H1 (cell line): ENCODE data around the gene MED12L. TPM values are rescaled to one million over a fixed set of nuclear protein-coding genes. Genes with fewer than 3 reads are reported as not detected.
A peak's percentile ranks its signal among the peaks of the same experiment; 100 is the strongest.

Experiments
- CTCF ChIA-PET: fragments of 300-600 bp; sonication (Branson Sonifier 250); formaldehyde crosslinking; loops from one replicate; lab custom pipeline; 2021; ENCODE audit not compliant: partially characterized antibody; lab: Charles Lee
- POLR2A ChIA-PET: fragments of 300-600 bp; sonication (Branson Sonifier 250); formaldehyde crosslinking; loops from one replicate; lab custom pipeline; 2021; ENCODE audit warnings: inconsistent platforms; ENCODE audit not compliant: partially characterized antibody; lab: Charles Lee
- DNase-seq, 2 experiments: peaks; one replicate each; pipeline versions ENCODE4 v3.0.0 to v3.0.0-alpha.2; 2010 to 2022; ENCODE audit warnings: low spot score in 2 of 2, low read depth in 1 of 2, mixed read lengths in 1 of 2
- FAIRE-seq: peaks from 2 replicates; lab custom pipeline; 2011; peaks lifted over from hg19 to GRCh38; lab: Jason Lieb, UNC
- H2AFZ ChIP-seq: 2 replicates; pipeline ENCODE4 v1.8.1; 2012; ENCODE audit warnings: low read length, inconsistent platforms
- H2AK5ac ChIP-seq: 2 replicates; pipeline ENCODE4 v1.6.1; 2013; ENCODE audit warnings: low read depth, low read length
- H2BK120ac ChIP-seq: replicated peaks from 2 replicates; pipeline ENCODE3; 2013; ENCODE audit warnings: low read depth, low read length, inconsistent platforms
- H2BK12ac ChIP-seq: 2 replicates; pipeline ENCODE4 v1.6.1; 2013; ENCODE audit warnings: low read depth, low read length
- H2BK15ac ChIP-seq: 2 replicates; pipeline ENCODE4 v1.6.1; 2013; ENCODE audit warnings: low read length
- H2BK20ac ChIP-seq: 2 replicates; pipeline ENCODE4 v1.6.1; 2013; ENCODE audit warnings: low read length
- H2BK5ac ChIP-seq: 2 replicates; pipeline ENCODE4 v1.6.1; 2013; ENCODE audit warnings: low read depth, low read length
- H3K14ac ChIP-seq: 2 replicates; pipeline ENCODE4 v1.6.1; 2013; ENCODE audit warnings: inconsistent platforms; ENCODE audit not compliant: insufficient read length
- H3K18ac ChIP-seq: 2 replicates; pipeline ENCODE4 v1.6.1; 2013; ENCODE audit warnings: low read length; ENCODE audit errors: extremely low read depth
- H3K23ac ChIP-seq: 2 replicates; pipeline ENCODE4 v1.6.1; 2013; ENCODE audit warnings: inconsistent platforms; ENCODE audit not compliant: insufficient read length
- H3K23me2 ChIP-seq: 2 replicates; pipeline ENCODE4 v1.6.1; 2013; ENCODE audit warnings: low read depth, low read length
- H3K27ac ChIP-seq: 2 replicates; pipeline ENCODE4 v1.6.1; 2011; ENCODE audit warnings: low read depth, low read length, inconsistent platforms
- H3K27me3 ChIP-seq, 4 experiments: replicated peaks in 1 of 4; 1 replicate in 1 of 4; 2 replicates in 3 of 4; pipeline versions ENCODE4 v1.6.1 to v1.8.1; 2011 to 2013; ENCODE audit warnings: low read length in 3 of 4, mild to moderate bottlenecking in 3 of 4, inconsistent platforms in 2 of 4, mixed read lengths in 2 of 4, moderate library complexity in 1 of 4; ENCODE audit not compliant: control insufficient read depth in 3 of 4, insufficient read depth in 3 of 4; ENCODE audit errors: extremely low read depth in 1 of 4
- H3K36me3 ChIP-seq, 4 experiments: 2 replicates each; pipeline versions ENCODE4 v1.6.1 to v1.8.1; 2011 to 2013; ENCODE audit warnings: mild to moderate bottlenecking in 4 of 4, low read length in 3 of 4, moderate library complexity in 2 of 4, control low read depth in 1 of 4, inconsistent platforms in 1 of 4; ENCODE audit not compliant: insufficient read depth in 4 of 4, control insufficient read depth in 2 of 4
- H3K4ac ChIP-seq: replicated peaks from 2 replicates; pipeline ENCODE3; 2013; ENCODE audit warnings: low read length, low read depth, mixed read lengths, inconsistent platforms; ENCODE audit not compliant: insufficient read length
- H3K4me1 ChIP-seq, 4 experiments: replicated peaks in 1 of 4; 1 replicate in 1 of 4; 2 replicates in 3 of 4; pipeline versions ENCODE4 v1.6.1 to v1.8.1; 2011 to 2013; ENCODE audit warnings: low read length in 3 of 4, inconsistent platforms in 2 of 4, mixed read lengths in 1 of 4; ENCODE audit not compliant: insufficient read depth in 4 of 4, control insufficient read depth in 3 of 4
- H3K4me2 ChIP-seq, 2 experiments: 2 replicates each; pipeline versions ENCODE4 v1.6.1 to v1.8.1; 2011 to 2013; ENCODE audit warnings: low read depth in 2 of 2, low read length in 2 of 2, control low read depth in 1 of 2, inconsistent platforms in 1 of 2, mild to moderate bottlenecking in 1 of 2; ENCODE audit not compliant: insufficient read depth in 1 of 2
- H3K4me3 ChIP-seq, 4 experiments: fragments of 200-600, 300-600 bp in 1 of 4; sonication (generic), shearing (Covaris generic), sonication (Bioruptor Twin) in 1 of 4; 2 replicates each; pipeline versions ENCODE4 v1.5.1 to v1.8.1; 2011 to 2016; ENCODE audit warnings: low read length in 4 of 4, low read depth in 3 of 4, control low read depth in 2 of 4, inconsistent platforms in 2 of 4, mild to moderate bottlenecking in 2 of 4, mixed read lengths in 1 of 4, moderate library complexity in 1 of 4; ENCODE audit not compliant: insufficient read depth in 2 of 4; ENCODE audit errors: extremely low read depth in 1 of 4
- H3K56ac ChIP-seq: replicated peaks from 2 replicates; pipeline ENCODE3; 2013; ENCODE audit warnings: low read depth, mild to moderate bottlenecking, mixed read lengths, low read length, inconsistent platforms; ENCODE audit not compliant: insufficient read length
- H3K79me1 ChIP-seq: 2 replicates; pipeline ENCODE4 v1.6.1; 2013; ENCODE audit warnings: low read depth, low read length, control low read depth
- H3K79me2 ChIP-seq, 2 experiments: 2 replicates each; pipeline versions ENCODE4 v1.6.1 to v1.8.1; 2012 to 2013; ENCODE audit warnings: low read length in 2 of 2, mild to moderate bottlenecking in 2 of 2, inconsistent platforms in 1 of 2; ENCODE audit not compliant: insufficient read depth in 2 of 2, control insufficient read depth in 1 of 2
- H3K9ac ChIP-seq, 4 experiments: replicated peaks in 1 of 4; 1 replicate in 1 of 4; 2 replicates in 3 of 4; pipeline versions ENCODE4 v1.6.1 to v1.8.1; 2011 to 2013; ENCODE audit warnings: low read depth in 3 of 4, low read length in 3 of 4, control low read depth in 2 of 4, mild to moderate bottlenecking in 2 of 4, moderate library complexity in 2 of 4, inconsistent platforms in 1 of 4; ENCODE audit errors: extremely low read depth in 1 of 4
- H3K9me3 ChIP-seq, 2 experiments: 2 replicates each; pipeline versions ENCODE4 v1.6.1 to v1.8.1; 2012 to 2013; ENCODE audit warnings: mild to moderate bottlenecking in 2 of 2, moderate library complexity in 2 of 2, control low read depth in 1 of 2, inconsistent platforms in 1 of 2, low read depth in 1 of 2, low read length in 1 of 2, mixed read lengths in 1 of 2; ENCODE audit not compliant: insufficient read depth in 2 of 2
- H4K20me1 ChIP-seq, 2 experiments: replicated peaks in 1 of 2; 2 replicates each; pipeline versions ENCODE3 to v1.8.1; 2011 to 2013; ENCODE audit warnings: inconsistent platforms in 2 of 2, low read length in 2 of 2, mild to moderate bottlenecking in 1 of 2; ENCODE audit not compliant: insufficient read depth in 2 of 2, control insufficient read depth in 1 of 2
- H4K5ac ChIP-seq: 2 replicates; pipeline ENCODE4 v1.6.1; 2013; ENCODE audit warnings: low read length, low read depth, mixed read lengths, inconsistent platforms; ENCODE audit not compliant: insufficient read length
- H4K8ac ChIP-seq: 2 replicates; pipeline ENCODE4 v1.8.0; 2013; ENCODE audit warnings: mild to moderate bottlenecking, moderate library complexity, low read length, inconsistent platforms; ENCODE audit not compliant: insufficient read depth; ENCODE audit errors: extremely low read depth
- H4K91ac ChIP-seq: replicated peaks from 2 replicates; pipeline ENCODE3; 2013; ENCODE audit warnings: low read length, mixed read lengths, inconsistent platforms; ENCODE audit not compliant: insufficient read length
- CHD1 ChIP-seq: IDR thresholded peaks from 2 replicates; pipeline ENCODE4 v1.6.1; 2012; ENCODE audit warnings: low read depth, low read length, improper control_type of control experiment
- SAP30 ChIP-seq: fragments of 300-600 bp; sonication (generic); IDR thresholded peaks from 2 replicates; pipeline ENCODE4 v1.7.1; 2012; ENCODE audit warnings: low read length, moderate library complexity, mild to moderate bottlenecking, inconsistent platforms; ENCODE audit not compliant: insufficient read depth, insufficient replicate concordance
- WGBS, 2 experiments: shearing (Covaris generic) in 1 of 2; methylation state at CpG; one replicate each; pipeline versions ENCODE4 v1.1.6 to v1.1.7; 2013 to 2015; ENCODE audit warnings: low lambda C conversion rate in 2 of 2, mixed read lengths in 2 of 2, inconsistent platforms in 1 of 2, low coverage in 1 of 2, missing lambda C conversion rate in 1 of 2; ENCODE audit not compliant: insufficient replicate concordance in 2 of 2, insufficient coverage in 1 of 2, insufficient read length in 1 of 2; ENCODE audit errors: extremely low coverage in 1 of 2, missing lambda C conversion rate in 1 of 2; 5-methylcytosine and 5-hydroxymethylcytosine counted together
- polyA plus RNA-seq, 7 experiments: library from polyadenylated mRNA; depleted of rRNA in 3 of 7; stranded (reverse) in 5 of 7; unstranded in 2 of 7; fragments of >200 nt in 5 of 7; fragments of 200-250 nt in 2 of 7; gene quantifications; 1 replicate in 5 of 7; 2 replicates in 1 of 7; 4 replicates in 1 of 7; pipeline versions ENCODE4 v1.2.1 to v1.2.3, GENCODE V29; 2011 to 2013; ENCODE audit warnings: missing spikeins in 2 of 7, mixed read lengths in 2 of 7
- total RNA-seq: library from RNA; stranded (reverse); fragmentation: NEBNext Ultra II Directional; extraction: Animal tissue kit (Norgen Biotek cat#: 25700); gene quantifications from 2 replicates; pipeline ENCODE4 v1.2.1, GENCODE V29; 2021

The MED12L gene
- total and polyA plus RNA-seq, 2 of the 8 experiments (the other 6 are each of a cell fraction or from before 2014, with no cell fraction given), result 3.6 to 26.2 TPM

DNA sequence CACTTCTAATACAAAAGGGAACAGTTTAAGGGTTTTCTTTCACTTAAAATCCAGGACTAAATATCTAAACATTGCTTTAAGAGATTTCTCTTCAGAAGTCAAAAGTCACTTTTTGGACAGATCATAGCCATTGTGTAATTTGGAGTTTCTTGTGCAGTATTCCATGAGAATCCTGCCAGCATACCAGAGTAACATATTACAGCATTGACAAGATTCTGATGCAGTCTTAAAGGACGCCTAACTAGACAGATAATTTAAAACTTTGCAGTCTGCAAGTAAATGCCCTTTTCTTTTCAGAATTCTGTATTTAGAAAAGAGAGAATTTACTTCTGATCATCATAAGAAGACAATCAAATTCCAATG is 392.9 kb downstream of the MED12L start:
- FAIRE-seq (no peak), DNase-seq (no peak)
- ChIA-PET CTCF (interaction anchor here (6.7 kb wide), 1 partner anchor 10 kb away, joined by 45 read pairs; no protein-coding TSS in a partner anchor), POLR2A (no interaction called here)
- Histone ChIP-seq H3K4me3 (no peak overlapping the region), H3K4ac (no peak overlapping the region), H3K27ac (no peak overlapping the region), H4K20me1 (no peaks in the 10 kb centered on the region), H3K4me1 (peaks cover 0 to 7% (median 2%) of the 10 kb centered on the region in 4 experiments; a peak in 4 of 7 replicates), H3K9ac (no peak overlapping the region), H3K23ac (no peak overlapping the region), H2BK120ac (no peak overlapping the region), H2BK20ac (no peak overlapping the region), H3K56ac (no peak overlapping the region), H2BK12ac (no peak overlapping the region), H4K8ac (no peak overlapping the region), H3K9me3 (no peaks in the 10 kb centered on the region), H4K91ac (no peak overlapping the region), H2AK5ac (no peak overlapping the region), H2BK5ac (no peak overlapping the region), H4K5ac (no peak overlapping the region), H3K36me3 (no peaks in the 10 kb centered on the region), H3K18ac (no peak overlapping the region), H3K79me2 (no peaks in the 10 kb centered on the region), H3K27me3 (no peaks in the 10 kb centered on the region), H2BK15ac (no peak overlapping the region), H3K23me2 (no peaks in the 10 kb centered on the region; the same call in 1 of the 2 replicates), H3K4me2 (0 out of 4 replicates have a peak overlapping the region, but pooled peaks of 1 of the 2 experiments have one; percentile 17), H2AFZ (no peak overlapping the region), H3K14ac (no peak overlapping the region), H3K79me1 (no peaks in the 10 kb centered on the region)
- WGBS, 2 experiments, result 60% methylated on average over 1 of the region's 1 CpG; no CpG with 5 or more reads in 1 of the 2 experiments
- TF ChIP-seq SAP30, result no peak
- no peak for TF ChIP-seq CHD1
